Measurements from ENCODE around the gene ATXN8OS. TPM values are rescaled to one million over a fixed set of nuclear protein-coding genes. Genes with fewer than 3 reads are reported as not detected.
"Not testable (repeated sequence)": the region's sequence is repeated elsewhere in the genome, so short reads cannot be mapped to it uniquely, and the experiment has no call there.

Gene ATXN8OS
- total RNA-seq (2014; rRNA removed; shearing (Covaris generic)) = not detected in 2 replicates

GRCh38 chr13:70107498-70108281 lies at the start of gene ATXN8OS:
TSS of gene ATXN8OS (plus strand) at chr13:70107826.
- no peak for DNase-seq (ENCODE audit: low spot score)
- in situ Hi-C loops (cut with HindIII; ENCODE audit: low sequenced_read_pairs) = no loop called here

GRCh38 chr13:70080012-70080411 lies 27.6 kb upstream of the ATXN8OS start:
- in situ Hi-C loops (cut with HindIII; ENCODE audit: low sequenced_read_pairs) = no loop called here
- no peak for DNase-seq (ENCODE audit: low spot score)

- no peak for DNase-seq (ENCODE audit: low spot score)
- in situ Hi-C loops (cut with HindIII; ENCODE audit: low sequenced_read_pairs) = no loop called here
These were observed 20.4 kb upstream of the ATXN8OS start for GRCh38 chr13:70087247-70087646.

GRCh38 chr13:70088926-70089325 lies 18.7 kb upstream of the ATXN8OS start:
- in situ Hi-C loops (cut with HindIII; ENCODE audit: low sequenced_read_pairs) = no loop called here
- no peak for DNase-seq (ENCODE audit: low spot score)

GRCh38 chr13:70090036-70090723 lies 17.4 kb upstream of the ATXN8OS start:
- in situ Hi-C loops (cut with HindIII; ENCODE audit: low sequenced_read_pairs) = no loop called here
- DNase-seq (ENCODE audit: low spot score) = no peak

GRCh38 chr13:70098669-70099068 lies 9.0 kb upstream of the ATXN8OS start:
- DNase-seq (ENCODE audit: low spot score) = no peak
- in situ Hi-C loops (cut with HindIII; ENCODE audit: low sequenced_read_pairs) = no loop called here

GRCh38 chr13:70104481-70104880 lies 3.1 kb upstream of the ATXN8OS start:
- in situ Hi-C loops (cut with HindIII; ENCODE audit: low sequenced_read_pairs) = no loop called here

GRCh38 chr13:70107125-70107497 lies 515 bp upstream of the ATXN8OS start:
- in situ Hi-C loops (cut with HindIII; ENCODE audit: low sequenced_read_pairs) = no loop called here

More at GRCh38 chr13:70104481-70104880, 3.1 kb upstream of the ATXN8OS start:
- no peak for DNase-seq (ENCODE audit: low spot score)

GRCh38 chr13:70108356-70109105 lies 905 bp downstream of the ATXN8OS start, which contains the start of gene KLHL1:
TSS of gene KLHL1 (minus strand) at chr13:70108452. CDS start at chr13:70107699, 753 bp downstream.
- in situ Hi-C loops (cut with HindIII; ENCODE audit: low sequenced_read_pairs) = no loop called here

More at GRCh38 chr13:70107125-70107497, 515 bp upstream of the ATXN8OS start:
- no peak for DNase-seq (ENCODE audit: low spot score)

GRCh38 chr13:70117338-70117905 lies 9.8 kb downstream of the ATXN8OS start:
- in situ Hi-C loops (cut with HindIII; ENCODE audit: low sequenced_read_pairs) = no loop called here
- DNase-seq (ENCODE audit: low spot score) = no peak

More at GRCh38 chr13:70108356-70109105, 905 bp downstream of the ATXN8OS start, which contains the start of gene KLHL1:
- DNase-seq (ENCODE audit: low spot score) = no peak

GRCh38 chr13:70125693-70126092 lies 18.1 kb downstream of the ATXN8OS start:
- in situ Hi-C loops (cut with HindIII; ENCODE audit: low sequenced_read_pairs) = no loop called here
- DNase-seq (ENCODE audit: low spot score) = no peak

- no peak for DNase-seq (ENCODE audit: low spot score)
- in situ Hi-C loops (cut with HindIII; ENCODE audit: low sequenced_read_pairs) = no loop called here
These were observed 20.5 kb downstream of the ATXN8OS start for GRCh38 chr13:70128098-70128497.

- in situ Hi-C loops (cut with HindIII; ENCODE audit: low sequenced_read_pairs); DNase-seq (ENCODE audit: low spot score): not testable (repeated sequence)
These were observed 35.0 kb downstream of the ATXN8OS start for GRCh38 chr13:70142658-70143057.

- DNase-seq (ENCODE audit: low spot score) = no peak
- in situ Hi-C loops (cut with HindIII; ENCODE audit: low sequenced_read_pairs) = no loop called here
These were observed 54.5 kb downstream of the ATXN8OS start for GRCh38 chr13:70162141-70162540.

GRCh38 chr13:70170689-70171088 lies 63.1 kb downstream of the ATXN8OS start:
- in situ Hi-C loops (cut with HindIII; ENCODE audit: low sequenced_read_pairs) = no loop called here
- DNase-seq (ENCODE audit: low spot score) = no peak

- in situ Hi-C loops (cut with HindIII; ENCODE audit: low sequenced_read_pairs) = no loop called here
- no peak for DNase-seq (ENCODE audit: low spot score)
These were observed 63.5 kb downstream of the ATXN8OS start for GRCh38 chr13:70171151-70171550.

- DNase-seq (ENCODE audit: low spot score) = no peak
- in situ Hi-C loops (cut with HindIII; ENCODE audit: low sequenced_read_pairs) = no loop called here
These were observed 65.4 kb downstream of the ATXN8OS start for GRCh38 chr13:70172946-70173597.

GRCh38 chr13:70173598-70173959 lies 66.0 kb downstream of the ATXN8OS start:
- no peak for DNase-seq (ENCODE audit: low spot score)
- in situ Hi-C loops (cut with HindIII; ENCODE audit: low sequenced_read_pairs) = no loop called here

GRCh38 chr13:70178346-70178745 lies 70.7 kb downstream of the ATXN8OS start:
- in situ Hi-C loops (cut with HindIII; ENCODE audit: low sequenced_read_pairs) = no loop called here
- DNase-seq (ENCODE audit: low spot score) = no peak

All from G401 (cell line).